ENCODE data around the gene DMBT1.
"Not testable (repeated sequence)": the region's sequence is repeated elsewhere in the genome, so short reads cannot be mapped to it uniquely, and the experiment has no call there.

The DMBT1 gene

GRCh38 chr10:122549636-122550035 lies 10.9 kb upstream of the DMBT1 start:
- no peak for DNase-seq

DNA sequence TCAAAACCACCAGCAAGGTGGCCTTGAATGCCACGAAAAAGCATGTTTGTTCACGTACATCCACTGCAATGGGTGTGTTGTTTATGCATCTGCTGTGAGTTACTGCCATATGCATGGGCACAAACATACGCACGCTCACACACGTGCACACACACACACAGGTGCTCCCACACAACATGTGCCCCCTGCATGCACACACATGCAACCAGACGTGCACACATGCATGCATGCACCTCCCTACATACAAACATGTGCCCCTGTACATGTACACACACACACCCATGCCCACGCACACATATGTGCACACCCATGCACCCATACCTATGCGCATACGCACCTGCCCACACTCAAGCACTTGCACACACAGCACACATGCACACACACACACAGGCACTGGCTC lies 10.1 kb upstream of the DMBT1 start:
- DNase-seq, result no peak

GRCh38 chr10:122550983-122551382 lies 9.6 kb upstream of the DMBT1 start:
- no peak for DNase-seq

DNA sequence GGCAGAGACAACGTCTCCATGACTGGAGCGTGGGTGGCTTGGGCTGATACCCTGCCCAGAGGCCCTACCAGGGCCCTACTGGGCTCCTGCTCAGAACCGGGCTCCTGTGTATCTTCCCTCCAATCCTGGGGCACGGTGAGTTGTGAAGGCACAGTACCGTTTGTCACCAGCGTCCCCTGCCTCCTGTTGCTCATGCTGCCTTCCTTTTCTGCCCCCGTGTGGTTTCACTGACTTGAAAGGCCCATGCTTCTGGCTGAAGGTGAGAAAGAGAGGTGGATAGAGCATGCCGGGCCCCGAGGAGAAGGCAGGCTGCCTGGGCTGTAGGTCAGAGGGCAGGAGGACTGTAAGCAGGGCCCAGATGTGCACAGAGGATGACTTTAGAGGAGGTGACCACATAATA lies 9.1 kb upstream of the DMBT1 start:
- no peak for DNase-seq

DNA sequence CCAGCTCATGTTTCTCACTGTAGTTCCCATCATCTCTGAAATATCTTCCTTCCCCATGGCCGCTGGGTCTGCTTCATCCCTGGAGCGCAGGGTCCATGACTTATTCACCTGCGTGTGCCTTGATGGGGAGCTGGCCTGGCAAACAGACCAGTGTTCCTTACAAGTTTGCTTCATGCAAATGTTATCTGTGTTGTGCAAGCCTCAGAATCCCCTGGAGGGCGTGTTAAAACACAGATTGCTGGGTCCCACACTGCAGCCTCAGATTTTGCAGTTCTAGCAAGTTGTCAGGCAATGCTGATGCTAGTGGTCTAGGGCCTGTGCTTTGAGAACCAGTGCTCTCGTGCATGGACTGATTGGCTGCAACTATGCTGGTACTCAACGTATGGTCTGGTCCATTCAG lies 7.2 kb upstream of the DMBT1 start:
- no peak for DNase-seq

DNA sequence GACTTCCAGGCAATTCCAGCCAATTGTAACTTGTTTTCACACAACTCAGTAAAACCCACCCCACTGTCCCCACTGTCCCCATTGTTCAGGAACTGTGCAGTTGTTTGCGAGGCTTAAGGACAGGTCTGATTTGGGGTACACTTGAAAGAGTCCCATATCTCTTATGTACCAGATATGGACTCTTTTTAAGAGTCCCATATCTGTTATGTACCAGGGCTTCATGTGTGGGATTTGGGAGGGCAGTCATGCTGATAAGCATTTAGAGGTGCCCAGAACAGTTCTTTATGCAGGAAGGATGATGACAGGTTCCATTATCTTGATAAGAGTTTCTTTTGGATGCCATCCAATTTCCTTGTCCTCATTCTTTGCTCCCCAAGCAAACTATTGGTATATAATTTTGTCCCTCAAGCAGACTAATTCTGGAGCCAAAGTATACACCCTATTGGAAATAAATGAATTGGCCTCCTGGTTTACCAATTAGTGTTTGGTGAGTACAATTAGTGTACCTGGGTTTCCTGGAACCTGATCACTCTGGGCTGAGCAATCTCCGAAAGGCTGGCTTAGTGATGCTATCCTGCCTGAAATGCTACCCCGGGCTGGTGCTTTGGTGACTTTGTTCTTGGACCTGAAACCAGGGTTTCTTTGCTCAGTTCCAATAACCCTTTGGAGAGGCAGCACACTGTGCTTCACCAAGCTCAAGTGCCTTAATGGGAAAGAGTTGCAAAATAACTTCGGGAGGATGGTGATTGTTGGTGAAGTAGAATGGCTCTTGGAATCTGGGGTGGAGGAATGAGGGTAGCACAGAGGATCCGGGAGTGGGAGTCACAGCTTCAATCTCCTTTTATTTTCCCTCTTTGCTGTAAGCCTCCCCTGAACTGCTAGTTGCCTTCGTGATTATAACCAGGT lies 6.2 kb upstream of the DMBT1 start:
- DNase-seq, result no peak

DNA sequence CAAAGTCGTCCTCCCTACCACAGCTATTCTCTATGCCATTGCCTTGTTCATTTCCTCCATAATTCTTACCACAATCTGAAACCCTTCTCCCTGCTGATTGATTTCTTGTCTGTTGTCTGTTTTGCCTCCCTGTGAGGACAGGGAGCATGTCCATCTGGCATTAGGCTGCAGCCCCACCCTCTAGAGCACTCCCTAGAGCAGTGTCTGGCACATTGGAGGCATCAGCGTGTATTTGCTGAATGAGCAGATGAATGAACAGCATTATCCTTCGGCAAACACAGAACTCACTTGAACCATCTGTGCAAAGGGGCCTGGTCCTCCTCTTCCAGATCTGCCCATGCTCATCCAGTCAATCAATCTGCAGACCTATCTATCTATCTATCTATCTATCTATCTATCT lies 5.1 kb upstream of the DMBT1 start:
- DNase-seq, result no peak

GRCh38 chr10:122557516-122557915 lies 3.0 kb upstream of the DMBT1 start:
- no peak for DNase-seq

- no peak for DNase-seq
Measured at GRCh38 chr10:122558452-122558851, 2.1 kb upstream of the DMBT1 start.

DNA sequence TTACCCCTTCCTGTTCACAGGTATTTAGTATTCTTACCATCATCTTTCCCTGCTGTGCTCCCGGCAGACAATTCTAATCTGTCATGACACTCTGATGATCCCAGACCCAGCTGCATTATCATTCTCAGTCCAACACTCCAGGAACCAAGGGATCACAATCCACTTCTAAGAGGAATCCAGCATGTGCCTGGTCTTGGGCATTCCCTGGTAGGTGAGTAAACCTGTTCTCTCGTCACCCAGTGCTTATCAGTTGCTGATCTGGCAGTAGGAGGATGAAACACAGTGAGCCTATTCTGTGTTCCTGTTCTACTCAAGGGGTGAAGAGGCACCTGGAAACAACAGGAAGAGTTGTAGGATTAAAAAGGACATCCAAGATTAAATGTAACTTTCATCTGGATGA lies 1.3 kb upstream of the DMBT1 start:
- no peak for DNase-seq

DNA sequence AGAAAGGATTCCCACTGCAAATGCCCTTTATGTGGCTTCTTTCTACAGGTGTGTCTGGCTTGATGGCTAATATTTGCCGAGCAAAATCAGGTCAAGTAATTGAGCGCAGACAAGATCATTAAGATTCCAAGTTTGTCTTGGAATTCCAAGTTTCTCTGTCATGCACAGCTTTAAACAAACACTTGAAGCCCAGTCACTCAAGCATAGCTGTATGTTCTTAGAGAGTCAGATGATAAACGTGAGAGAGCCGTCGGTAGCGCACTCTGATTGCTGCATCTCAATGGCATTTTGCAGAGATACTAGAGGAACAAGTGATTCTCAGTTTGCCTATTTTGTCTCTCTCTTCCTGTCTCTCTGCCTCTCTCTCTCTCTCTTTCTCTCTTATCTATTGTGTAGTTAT lies 658 bp downstream of the DMBT1 start:
- no peak for DNase-seq

GRCh38 chr10:122561792-122562191 lies 1.2 kb downstream of the DMBT1 start:
- DNase-seq, result no peak

GRCh38 chr10:122564980-122565379 lies 4.4 kb downstream of the DMBT1 start:
- no peak for DNase-seq

DNA sequence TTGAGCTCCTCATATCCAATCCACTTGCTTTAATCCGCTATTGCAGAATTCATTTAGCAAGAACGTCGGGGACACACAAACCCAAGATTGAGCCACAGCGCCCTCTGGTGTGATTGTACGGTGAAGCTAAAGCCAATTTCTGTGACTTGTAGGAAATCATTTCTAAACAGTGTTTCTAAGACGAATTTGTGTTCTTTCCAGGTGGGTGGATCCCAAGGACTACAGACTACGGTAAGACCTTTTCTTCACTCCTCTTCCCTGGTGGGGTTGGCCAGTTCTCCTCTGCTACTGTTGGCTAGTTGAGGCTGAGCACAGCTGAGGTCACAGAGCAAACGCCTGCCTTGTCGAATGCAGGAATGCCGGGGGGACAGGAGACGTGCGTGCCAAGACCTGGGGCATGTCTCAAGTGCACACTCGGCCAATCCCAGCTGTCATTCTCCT lies 5.2 kb downstream of the DMBT1 start:
- peak; percentile 12 to 32 for DNase-seq

GRCh38 chr10:122566632-122567031 lies 6.1 kb downstream of the DMBT1 start:
- DNase-seq, result no peak

DNA sequence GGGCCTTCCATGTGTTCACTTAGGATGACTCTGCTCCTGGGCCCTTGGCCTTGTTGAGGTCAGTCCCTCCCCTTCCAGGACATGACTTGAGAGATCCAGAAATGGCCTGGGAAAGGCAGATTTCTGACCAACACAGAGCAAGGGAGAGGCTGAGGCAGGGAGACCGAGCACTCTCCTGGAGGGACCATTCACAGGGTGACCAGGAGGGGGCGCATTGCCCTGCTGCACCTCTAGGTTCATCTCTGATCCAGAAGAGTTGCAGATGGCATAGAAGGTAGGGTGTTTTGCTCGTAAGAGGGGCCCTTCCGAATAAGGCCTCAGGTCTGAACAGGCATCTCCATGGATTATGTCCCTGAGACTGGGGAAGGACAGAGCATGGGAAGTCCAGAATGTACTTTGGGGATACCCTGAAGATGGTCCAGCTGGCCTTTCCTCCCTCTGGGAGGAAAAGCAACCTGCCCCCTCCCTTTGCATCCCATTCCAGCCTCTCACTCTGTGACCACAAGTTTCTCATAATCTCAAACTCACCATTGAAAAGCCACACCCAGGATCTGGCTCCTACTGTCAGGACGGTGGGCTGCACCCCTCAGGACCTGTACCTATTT lies 6.6 kb downstream of the DMBT1 start:
- no peak for DNase-seq

- DNase-seq, result no peak
Measured at GRCh38 chr10:122568551-122568950, 8.0 kb downstream of the DMBT1 start.

DNA sequence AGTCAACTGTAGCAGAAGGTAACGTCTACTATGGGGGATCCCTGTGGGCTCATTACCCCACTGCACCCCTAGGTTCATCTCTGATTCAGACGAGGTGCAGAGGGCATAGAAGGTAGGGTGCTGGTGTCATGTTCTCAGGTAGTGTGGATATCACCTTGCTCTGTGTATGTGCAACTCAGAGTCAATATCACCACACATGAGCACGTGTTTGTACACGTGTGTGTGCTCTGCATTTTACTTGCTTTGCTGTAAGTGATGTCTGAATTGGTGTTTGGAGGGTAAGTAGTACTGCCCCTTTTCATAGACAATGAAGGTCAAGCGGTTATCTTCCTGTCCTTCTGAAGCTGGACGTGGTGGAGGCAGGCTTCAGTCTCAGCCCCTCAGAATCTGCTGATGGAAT lies 10.4 kb downstream of the DMBT1 start:
- DNase-seq, result no peak

DNA sequence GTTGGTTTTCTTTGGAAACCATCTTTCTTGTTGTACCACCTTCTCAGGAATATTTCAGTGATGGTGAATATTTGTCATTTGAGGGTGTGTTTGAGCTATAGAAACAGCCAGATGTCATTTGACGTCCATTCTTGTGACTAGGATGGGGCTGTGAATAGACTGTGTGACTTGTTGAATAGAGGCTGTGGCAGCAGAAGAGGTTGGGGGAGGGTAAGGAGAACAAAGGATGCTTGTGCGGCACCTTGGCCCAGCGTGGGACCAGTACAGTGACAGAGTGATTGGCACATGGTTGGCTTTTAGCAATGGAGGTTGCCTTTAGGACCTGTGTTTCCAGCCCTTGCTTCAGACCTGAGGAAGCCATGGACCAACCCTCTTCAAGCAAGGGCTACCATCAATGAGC lies 11.3 kb downstream of the DMBT1 start:
- no peak for DNase-seq

DNA sequence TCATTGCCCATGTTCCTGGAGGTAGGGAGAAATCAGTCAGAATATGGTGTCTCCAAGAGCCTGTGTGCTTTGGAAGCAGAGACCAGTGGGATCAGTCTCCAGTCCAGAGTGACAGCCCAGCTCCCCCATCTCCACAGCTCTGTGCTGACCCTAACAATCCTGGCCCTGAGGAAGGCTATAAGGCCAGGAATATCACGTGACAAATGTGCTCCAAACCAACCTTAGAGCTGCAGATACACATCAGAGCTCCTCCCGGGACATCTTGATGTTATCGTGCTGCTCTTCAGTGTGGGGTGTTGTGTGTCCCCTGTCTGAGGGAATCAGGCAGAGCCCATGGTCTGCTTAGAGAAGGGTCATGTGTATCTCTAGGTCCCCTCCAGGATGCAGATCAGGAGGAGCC lies 15.2 kb downstream of the DMBT1 start:
- no peak for DNase-seq

DNA sequence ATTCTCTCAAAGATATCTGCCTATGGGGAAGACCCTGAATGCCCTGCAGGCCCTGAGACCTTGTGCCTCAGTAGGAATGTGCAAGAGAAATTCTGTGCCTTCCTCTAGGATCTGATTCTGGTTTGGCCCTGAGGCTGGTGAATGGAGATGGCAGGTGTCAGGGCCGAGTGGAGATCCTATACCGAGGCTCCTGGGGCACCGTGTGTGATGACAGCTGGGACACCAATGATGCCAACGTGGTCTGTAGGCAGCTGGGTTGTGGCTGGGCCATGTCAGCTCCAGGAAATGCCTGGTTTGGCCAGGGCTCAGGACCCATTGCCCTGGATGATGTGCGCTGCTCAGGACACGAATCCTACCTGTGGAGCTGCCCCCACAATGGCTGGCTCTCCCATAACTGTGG lies 15.7 kb downstream of the DMBT1 start:
- no peak for DNase-seq

- DNase-seq, result no peak
Measured at GRCh38 chr10:122577311-122577885, 16.8 kb downstream of the DMBT1 start.

GRCh38 chr10:122586070-122586469 lies 25.5 kb downstream of the DMBT1 start:
- not testable (repeated sequence) for DNase-seq

DNA sequence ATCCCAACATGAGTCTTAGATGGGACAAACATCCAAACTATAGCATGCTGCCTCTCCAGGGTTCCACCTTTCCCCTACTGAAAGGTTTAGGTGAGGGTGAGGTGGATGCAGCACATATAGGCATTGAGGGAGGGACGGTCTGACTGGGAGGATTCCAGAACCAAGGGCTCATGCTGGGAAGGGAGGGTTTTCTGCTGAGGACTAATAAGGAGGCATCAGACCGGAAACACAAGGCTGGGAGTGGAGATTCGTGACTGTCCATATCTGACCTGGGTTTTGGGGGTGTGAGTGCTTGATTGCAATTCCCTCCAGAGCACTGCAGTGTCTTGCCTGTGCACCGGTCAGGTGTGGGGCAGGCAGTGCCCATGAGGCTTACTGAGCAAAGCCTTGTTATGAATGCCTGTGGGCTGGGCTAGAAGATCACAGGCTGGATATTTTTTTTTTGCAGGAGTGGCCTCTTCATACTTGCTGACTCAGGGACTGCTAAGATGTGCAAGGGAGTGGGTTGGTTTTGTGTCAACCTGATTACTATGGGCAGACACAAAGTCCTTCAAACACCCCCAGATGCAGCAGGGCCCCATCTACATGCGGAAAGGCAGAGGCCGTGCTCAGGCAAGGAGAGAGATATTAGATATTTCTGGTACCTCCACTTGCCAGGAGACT lies 26.7 kb downstream of the DMBT1 start:
- DNase-seq, result no peak
